Activated T-helper 1 cell treated with Interleukin-2 at 50 U/mL for 16 hours (primary cell): ENCODE data around the gene CIBAR2.
"Not testable (repeated sequence)": the region's sequence is repeated elsewhere in the genome, so short reads cannot be mapped to it uniquely, and the experiment has no call there.

Source experiments
- DNase-seq: peaks from one replicate; pipeline ENCODE4 v3.0.0-alpha.2; 2020; ENCODE audit warnings: low read depth

The CIBAR2 gene

DNA sequence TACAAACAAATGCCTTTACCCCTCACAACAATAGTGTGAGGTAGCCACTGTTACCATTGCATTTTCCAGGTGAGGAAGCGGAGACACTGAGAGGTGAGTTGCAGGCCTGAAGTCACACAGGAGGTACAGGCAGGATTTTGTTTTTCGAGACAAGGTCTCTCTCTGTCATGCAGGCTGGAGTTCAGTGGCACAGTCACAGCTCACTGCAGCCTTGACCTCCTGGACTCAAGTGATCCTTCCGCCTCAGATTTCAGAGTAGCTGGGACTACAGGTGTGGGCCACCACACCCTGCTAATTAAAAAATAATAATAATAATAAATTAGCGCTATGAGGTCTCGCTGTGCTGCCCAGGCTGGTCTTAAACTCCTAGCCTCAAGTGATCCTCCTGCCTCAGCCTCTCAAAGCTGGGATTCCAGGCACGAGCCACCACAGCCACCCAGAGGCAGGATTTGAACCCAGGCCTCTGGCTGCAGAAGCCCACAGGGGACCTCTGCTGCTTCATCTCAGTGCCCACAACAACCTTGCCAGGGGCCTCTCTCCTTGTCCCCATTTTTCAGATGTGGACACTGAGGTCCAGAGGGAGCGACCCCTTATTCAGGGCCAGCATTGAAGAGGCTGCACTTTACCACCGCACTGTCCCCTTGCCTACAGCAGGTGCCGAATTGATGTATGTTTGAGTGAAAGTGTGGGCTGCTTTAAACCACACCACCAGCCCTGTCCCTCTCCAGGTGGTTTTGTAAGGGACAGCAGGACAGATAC is 16.0 kb upstream of the CIBAR2 start:
- no peak for DNase-seq

DNA sequence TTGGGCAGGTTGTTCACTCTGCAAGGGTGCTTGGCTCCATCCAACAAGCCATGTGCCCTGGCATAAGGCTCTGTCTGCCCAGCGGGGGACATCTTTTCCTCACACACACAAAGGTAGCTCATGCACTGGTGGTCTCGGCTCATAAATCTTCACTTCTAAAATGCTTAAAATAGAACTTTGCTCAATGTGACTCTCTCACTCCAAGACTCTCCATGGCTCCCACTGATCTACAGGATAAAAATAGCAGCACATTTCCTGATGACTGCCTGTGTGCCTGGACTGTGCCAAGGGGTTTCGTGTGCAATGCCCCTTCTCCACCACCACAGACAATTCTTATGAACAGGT is 15.1 kb upstream of the CIBAR2 start:
- no peak for DNase-seq

DNA sequence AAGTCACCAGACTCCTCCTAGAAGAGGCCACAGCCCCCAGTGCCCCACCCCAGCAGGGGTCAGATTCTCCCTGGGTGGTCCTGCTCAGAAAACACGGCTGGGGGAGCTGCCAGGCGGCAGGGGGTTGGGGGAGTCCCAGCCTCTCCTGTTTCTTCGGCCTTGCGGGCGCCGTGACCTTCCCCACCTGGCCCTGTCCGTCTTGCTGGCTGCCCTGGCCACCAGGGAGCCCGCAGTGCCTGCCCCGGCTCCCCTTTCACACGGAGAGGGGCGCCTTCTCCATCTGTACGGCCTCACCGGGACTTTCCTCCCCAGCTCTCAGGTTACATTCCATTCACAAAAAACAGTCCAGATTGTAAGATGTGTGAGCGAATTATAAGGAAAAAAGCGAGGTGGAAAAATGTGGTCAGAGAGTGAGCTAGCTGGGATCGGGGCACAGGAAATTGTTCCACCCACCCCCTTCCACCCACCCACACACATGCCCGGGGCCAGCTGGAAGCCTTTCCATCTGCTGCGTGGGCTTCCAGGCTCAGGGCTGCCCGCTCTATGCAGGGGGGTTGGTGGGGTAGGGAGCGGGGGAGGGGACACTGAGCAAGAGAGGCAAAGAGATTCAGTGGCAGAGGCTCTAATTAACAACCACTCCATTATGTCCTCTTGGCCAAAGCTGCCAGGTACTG is 14.6 kb upstream of the CIBAR2 start:
- no peak for DNase-seq

DNA sequence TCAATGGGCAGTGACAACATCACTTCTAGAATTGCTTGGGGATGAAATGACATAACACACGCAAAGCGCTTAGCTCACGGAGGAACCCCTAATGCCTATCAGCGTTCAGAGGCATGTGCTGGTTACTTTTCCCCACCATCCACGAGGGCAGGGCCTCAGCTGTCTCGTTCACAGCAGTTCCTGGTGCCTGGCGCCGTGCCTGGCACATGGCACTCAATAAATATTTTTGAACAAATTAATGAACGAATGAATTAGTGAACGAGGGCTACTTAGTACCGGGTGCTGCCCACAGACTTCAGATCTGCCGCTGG is 14.1 kb upstream of the CIBAR2 start:
- no peak for DNase-seq

DNA sequence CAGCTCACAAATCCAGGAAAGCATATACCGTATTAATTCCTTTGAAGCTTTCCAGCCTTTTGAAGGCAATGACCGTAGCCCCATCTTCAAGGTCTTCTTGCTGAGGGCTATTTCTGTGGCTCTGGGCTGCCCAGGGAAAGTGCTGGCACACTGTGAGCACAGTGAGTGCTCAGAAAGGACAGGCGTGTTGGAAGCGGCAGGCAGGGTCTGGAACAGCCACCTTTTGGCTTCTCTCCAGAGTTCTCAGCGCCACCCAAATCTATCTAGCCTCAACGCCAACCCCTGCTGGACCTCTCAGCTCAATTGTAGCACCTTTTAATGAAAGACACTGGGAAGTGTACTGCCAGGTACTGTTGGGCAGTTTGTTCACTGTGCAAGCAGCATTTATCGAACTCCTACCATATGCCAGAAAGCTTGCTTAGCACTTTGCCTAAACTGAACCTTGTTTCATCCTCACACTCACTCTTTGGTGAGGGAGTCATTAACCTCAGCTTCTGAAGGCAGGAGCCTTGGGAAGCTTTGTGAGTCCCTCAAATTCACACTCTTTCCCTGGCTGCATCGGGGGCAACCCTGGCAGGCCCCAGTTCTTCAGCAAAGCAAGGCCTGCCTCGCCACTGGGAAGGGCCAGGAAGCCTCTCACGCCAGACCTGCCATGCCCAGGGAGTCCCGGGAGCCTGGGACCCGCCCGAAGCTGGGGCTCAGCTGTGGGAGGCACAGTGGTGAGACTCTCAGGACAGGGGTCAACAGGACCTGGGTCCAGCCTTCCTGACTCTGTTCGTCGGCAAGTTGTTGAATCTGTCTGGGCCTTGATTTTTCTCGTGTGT is 13.5 kb upstream of the CIBAR2 start:
- DNase-seq: no peak

DNA sequence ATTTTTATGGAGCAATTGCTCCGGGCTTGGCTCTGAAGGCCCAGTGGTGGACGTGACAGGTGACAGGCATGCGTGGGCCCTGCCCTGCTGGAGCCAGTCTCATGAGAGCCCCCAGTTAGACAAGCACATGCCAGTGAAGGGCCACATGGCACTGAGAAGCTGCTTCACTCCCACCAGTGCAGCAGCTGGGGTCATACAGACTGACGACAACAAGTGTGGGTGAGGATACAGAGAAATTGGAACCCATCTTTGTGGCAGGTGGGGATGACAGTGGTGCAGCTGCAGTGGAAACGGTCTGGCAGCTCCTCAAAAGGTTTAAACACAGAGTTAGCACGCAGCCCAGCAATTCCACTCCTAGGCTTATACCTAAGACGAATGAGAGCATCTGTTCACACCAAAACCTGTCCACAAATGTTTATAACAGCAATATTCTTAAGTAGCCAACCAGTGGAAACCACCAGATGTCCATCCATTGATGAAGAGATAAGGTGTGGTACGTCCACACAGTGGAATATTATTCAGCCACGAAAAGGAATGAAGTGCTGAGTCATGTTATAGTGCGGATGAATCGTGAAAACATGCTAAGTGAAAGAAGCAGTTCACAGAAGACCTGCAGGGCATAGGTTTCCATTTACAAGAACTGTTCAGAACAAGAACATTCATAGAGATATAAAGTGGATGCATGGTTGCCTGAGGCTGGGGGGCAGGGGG is 12.5 kb upstream of the CIBAR2 start:
- no peak for DNase-seq

DNA sequence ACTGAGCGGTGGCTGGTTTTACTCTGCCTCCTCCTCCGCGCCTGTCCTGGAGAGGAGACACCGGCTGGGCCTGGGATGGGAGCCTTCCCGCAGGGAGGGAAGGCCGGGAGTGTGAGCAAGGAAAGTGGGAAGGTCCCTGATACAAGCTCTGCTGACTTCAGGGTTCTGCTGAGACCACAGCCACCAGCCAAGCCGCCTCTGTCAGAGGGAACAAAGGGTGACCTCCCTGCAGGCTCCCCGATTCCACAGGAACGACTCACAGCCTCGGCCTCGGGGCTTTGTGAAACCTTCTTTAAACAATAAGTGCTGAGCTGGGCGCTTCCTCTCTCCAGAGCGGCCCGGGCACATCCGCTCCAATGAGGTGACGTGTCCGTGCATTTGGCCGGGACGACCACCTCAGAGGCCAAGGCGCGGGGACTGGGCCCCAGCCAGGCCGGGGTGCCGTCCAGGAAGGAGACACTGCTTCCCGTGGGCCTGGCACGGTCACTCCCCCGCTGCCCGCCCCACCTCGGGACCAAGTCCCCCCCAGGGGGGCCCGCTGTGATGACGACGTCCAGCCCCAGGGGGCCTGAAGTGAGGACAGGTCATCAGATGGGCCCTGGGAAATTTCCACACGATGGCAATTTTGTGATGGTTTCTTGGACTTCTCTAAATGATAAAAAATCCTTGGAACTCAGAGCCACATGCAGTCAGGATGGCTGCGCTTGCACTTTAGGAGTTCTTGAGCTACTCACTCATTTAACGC is 11.8 kb upstream of the CIBAR2 start:
- no peak for DNase-seq

DNA sequence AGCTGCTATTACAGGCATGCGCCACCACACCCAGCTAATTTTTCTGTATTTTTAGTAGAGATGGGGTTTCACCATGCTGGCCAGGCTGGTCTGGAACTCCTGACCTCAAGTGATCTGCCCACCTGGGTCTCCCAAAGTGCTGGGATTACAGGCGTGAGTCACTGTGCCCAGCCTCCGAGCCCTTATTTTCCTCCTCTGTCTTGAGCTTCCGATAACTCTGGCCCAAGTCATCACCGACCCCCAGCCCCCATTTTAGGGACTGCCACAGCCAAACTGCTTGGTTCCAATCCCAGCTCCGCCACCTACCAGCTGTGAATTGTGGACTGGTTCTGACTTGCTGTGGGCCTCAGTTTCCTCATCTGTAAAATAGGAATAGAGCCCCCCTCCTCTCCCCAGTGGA is 11.2 kb upstream of the CIBAR2 start:
- not testable (repeated sequence) for DNase-seq

DNA sequence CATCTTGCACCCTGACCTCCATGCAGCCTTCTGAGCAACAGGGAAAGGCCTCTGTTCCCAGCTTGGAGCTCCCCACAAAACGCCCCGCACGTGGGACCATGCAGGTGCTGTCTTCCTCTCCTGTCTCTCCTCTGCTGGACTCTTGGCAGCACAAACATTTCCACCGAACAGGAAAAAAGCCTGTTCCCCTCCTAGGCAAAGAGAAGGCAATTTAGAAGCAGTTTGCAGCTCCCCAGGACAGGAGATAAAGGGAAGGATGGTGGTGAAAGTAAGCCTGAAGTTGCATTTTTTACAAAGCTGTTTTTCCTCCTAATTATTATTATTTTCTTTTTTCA is 7.7 kb upstream of the CIBAR2 start:
- DNase-seq: no peak

DNA sequence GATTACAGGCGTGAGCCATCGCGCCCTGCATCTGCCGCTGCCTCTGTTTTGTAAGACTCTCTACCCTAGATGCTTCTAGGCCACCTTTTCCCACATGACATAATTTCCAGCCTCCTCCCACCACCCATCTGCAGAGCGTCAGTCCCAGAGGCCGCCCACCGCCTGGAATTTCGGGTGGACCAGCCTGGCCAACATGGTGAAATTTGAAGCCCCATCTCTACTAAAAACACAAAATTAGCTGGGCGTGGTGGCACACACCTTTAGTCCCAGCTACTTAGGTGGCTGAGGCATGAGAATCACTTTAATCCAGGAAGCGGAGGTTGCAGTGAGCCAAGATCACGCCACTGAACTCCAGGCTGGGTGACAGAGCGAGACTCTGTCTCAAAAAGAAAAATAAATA is 5.1 kb upstream of the CIBAR2 start:
- DNase-seq: no peak

DNA sequence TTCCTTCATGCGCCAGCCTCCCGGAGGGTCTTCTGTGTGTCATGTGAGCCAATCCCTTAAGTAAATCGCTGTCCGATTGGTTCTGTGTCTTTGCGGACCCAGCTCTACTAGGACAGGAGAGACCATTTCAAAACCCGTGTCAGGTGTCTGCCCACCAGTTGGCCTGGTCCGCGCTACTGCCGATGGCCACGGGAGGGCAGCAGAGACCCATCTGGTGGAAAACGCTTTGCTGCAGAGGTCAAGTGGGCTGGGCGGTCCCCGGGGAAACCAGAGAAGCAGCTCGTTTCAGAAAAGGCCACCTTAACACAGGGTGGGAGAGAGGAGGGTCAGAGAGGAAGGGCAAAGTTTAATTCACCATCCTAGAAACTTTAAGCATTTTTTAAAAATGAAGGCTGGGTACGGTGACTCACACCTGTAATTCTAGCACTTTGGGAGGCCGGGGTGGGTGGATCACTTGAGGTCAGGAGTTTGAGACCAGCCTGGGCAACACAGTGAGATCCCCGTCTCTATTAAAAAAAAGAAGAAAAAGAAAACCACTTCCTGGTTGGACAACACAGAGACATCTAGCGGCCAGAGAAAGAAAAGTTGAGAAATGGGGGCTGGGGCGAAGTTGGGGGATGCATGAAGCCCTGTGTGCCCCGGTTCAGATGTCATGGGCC is 2.8 kb upstream of the CIBAR2 start:
- peak; percentile 60 for DNase-seq

DNA sequence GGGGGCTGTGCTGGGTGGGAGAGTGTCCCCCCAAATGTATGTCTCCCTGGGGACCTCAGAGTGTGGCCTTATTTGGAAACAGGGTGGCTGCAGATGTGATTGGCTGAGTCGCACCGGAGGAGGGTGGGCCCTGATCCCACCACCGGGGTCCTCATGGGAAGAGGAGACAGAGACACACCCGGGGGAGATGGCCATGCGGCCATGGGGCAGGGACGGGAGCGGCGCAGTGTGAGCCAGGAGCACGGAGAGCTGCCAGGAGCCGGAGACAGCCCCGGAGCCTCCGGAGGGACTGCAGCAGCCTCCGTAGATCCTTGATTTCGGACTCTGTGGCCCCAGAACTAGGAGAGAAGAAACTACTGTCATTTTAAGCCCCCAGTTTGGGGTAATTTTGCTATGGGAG is 1.6 kb upstream of the CIBAR2 start:
- no peak for DNase-seq

DNA sequence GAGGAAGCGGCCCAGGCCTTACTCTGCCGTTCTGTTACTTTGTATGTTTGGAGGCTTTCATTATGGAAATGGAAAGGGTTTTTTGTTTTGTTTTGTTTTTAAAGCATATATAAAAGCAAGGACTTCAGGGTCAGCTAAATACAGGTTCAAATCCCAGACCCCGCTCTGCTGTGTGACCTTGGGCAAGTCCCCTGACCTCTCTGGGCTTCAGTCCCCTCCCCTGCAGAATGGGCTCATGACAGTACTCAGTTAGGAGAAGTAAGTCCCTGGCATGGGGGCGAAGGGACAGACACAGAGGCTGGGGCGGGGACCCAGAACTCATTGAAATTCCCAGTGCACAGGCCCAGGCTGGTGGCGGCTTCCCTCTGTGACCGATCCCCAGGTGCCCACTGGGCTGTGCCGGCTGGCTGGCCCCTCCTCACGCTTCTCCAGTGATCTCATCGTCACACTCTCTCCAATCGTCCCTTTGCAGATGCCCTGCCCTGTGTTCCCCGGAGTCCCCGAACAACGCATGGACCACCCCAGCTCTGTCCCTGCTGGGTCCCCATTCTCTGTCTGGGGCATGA is 979 bp upstream of the CIBAR2 start:
- no peak for DNase-seq

DNA sequence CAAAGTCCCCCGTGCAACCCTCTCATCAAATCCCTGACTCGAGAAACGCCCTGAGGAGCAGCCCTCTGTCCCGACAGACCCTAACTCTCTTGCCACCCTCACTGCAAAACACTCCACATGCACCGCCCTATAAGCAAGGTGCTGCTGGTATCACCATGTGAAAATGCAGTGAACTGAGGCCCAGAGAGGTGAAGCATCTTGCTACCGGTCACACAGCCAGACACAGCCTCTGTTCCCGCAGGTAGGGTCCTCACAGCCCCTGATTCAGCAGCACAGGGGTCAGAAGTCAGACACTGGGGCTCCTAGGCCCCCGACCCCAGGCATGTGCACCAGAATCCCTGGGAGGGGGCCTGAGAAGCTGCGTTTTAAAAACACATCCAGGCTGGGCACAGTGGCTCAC is 1.1 kb downstream of the CIBAR2 start:
- DNase-seq: no peak

DNA sequence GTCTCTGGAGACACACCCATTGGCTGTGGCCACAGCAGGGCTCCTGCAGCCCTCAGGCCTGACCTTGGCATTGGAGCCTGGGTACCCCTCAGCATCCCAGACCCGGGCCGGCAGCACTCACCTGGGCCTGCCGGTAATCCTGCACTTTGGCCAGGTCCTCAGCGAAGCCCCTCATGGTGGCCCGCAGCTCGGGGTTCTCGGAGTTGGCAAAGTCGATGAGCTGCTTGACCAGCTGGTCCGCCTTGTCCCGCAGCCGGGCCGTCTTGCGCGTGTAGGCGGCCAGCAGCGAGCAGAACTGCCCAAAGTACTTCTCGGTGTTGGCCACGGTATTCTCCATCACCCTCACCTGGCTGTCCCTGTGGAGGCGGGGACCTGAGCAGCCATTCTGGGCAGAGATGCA is 2.2 kb downstream of the CIBAR2 start:
- no peak for DNase-seq

DNA sequence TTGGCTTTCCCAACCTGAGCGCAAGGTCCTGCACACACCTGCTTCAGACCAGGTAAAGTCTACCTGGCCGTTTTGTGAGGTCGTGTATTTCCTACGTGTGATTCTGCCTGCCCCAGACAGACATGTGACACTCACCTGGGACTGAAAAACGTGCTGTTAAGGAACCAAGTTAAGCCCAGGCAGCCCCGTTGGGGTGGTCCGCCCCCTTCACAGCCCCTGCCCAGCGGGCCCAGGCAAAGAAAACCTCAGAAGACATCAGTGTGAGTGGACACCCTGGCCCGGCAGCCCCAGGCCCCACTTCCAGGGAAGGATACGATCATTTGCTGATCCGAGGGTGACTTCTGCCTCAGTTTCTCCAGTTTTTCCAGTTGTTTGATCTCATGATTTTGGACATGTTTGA is 4.7 kb downstream of the CIBAR2 start:
- DNase-seq: no peak

DNA sequence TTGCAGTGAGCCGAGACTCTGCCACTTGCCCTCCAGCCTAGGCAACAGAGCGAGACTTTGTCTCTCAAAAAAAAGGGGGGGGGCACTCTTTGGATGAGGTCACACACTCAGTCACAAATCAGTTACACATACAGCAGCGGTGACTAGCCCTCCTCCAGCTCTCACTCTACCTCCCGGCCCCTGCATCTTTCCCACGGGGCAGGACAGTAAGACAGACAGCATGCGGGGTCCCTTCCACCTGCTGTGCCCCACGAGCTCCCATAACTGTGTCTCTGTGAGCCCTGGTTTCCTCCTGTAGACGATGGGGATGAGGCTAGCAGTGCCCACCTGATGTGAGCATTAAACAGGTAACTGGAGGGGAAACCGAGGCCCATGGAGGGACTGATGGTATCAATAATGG is 5.2 kb downstream of the CIBAR2 start:
- no peak for DNase-seq

DNA sequence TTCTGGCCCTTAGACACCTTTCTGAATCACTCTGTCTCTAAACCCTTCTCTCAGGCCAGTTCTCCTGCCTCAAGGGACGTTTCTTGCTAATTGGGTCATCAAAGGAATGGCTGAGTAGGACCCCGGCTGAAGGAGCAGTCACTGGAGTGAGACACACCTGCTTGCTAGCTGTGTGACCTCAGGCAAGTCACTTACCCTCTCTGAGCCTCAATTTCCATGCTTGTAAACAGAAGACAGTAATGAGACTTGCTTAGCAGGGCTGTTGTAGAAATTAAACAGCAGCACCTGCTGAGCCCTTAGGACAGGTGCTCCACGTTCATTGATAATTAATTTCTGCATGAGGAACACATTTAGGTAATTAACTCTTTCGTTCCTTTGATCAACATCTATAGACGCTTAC is 6.8 kb downstream of the CIBAR2 start:
- DNase-seq: no peak

DNA sequence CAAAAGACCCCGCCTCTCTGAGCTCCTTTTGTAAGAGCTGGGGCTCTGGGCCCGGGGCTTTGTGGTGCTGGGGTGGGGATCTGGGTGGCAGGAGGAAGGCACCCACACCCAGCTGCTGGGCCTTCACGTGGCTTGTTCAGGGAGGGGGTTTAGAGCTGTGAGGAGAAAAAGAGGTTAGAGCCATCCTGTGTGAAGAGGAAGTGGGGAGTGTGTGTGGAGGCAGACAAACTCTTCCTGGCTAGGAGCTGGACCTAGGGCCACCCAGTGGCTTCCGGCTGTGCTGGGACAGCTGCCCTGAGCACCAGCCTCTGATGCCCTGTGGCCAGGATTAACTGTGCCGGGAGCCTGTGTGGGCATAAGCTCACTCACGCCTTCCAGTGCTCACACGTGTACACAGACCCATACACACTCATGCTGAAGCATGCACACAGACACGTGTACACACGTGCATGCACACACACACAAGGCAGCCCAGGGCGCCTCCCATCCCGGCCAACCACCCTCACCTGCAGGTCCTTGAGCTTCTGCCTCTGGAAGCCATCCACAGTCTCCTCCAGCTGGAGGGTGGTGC is 7.4 kb downstream of the CIBAR2 start:
- no peak for DNase-seq

DNA sequence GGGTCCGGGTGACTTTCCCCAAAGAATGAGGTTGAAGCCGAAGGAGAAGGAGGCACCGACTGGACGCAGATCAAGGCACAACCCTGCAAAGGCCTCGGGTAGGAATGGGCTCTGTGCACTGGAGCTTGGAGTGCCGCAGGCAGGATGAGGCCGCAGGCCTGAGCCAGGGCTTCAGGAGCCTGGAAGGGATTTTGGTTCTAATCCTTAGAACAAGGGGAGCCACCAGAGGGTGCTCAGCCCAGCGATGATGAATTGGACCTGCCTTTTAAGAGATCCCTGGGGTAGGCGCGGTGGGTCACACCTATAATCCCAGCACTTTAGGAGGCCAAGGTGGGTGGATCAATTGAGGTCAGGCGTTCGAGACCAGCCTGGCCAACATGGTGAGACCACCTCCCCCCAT is 8.1 kb downstream of the CIBAR2 start:
- no peak for DNase-seq
